HG02981 (cell line): ENCODE data around the gene CNPPD1.
A peak's percentile ranks its signal among the peaks of the same experiment; 100 is the strongest.
"Not testable (repeated sequence)": the region's sequence is repeated elsewhere in the genome, so short reads cannot be mapped to it uniquely, and the experiment has no call there.

ENCODE experiments used
- ATAC-seq: cut with Tn5 transposase; IDR thresholded peaks from one replicate; pipeline ENCODE4 v1.9.1; 2021; ENCODE audit warnings: mild to moderate bottlenecking, moderate library complexity; ENCODE audit not compliant: unreplicated experiment

The CNPPD1 gene

GRCh38 chr2:219209236-219210195, 32.8 kb upstream of the CNPPD1 start:
- no peak for ATAC-seq

- ATAC-seq = no peak
These were observed 31.4 kb upstream of the CNPPD1 start for GRCh38 chr2:219207884-219208740.

- ATAC-seq = no peak
These were observed 30.6 kb upstream of the CNPPD1 start for GRCh38 chr2:219207134-219207883.

- peak; percentile 98 for ATAC-seq
These were observed 29.8 kb upstream of the CNPPD1 start, which contains the start of gene ZFAND2B for GRCh38 chr2:219206328-219207133. Gene ZFAND2B, plus strand, starts transcription at chr2:219206782. Its CDS starts 206 bp downstream, at chr2:219206988.

- ATAC-seq = no peak
These were observed 29.2 kb upstream of the CNPPD1 start for GRCh38 chr2:219205981-219206327.

- ATAC-seq = no peak
These were observed 28.4 kb upstream of the CNPPD1 start for GRCh38 chr2:219205165-219205538.

GRCh38 chr2:219204425-219205164, 27.9 kb upstream of the CNPPD1 start:
- no peak for ATAC-seq

- ATAC-seq = not testable (repeated sequence)
These were observed 24.6 kb upstream of the CNPPD1 start for GRCh38 chr2:219201331-219201730.

- ATAC-seq = not testable (repeated sequence)
These were observed 24.0 kb upstream of the CNPPD1 start for GRCh38 chr2:219200502-219201326.

- no peak for ATAC-seq
These were observed 22.9 kb upstream of the CNPPD1 start for GRCh38 chr2:219199470-219200211.

GRCh38 chr2:219198974-219199373, 22.2 kb upstream of the CNPPD1 start:
- no peak for ATAC-seq

GRCh38 chr2:219197388-219197787, 20.7 kb upstream of the CNPPD1 start:
- no peak for ATAC-seq

GRCh38 chr2:219186754-219187456, 10.2 kb upstream of the CNPPD1 start:
- ATAC-seq = no peak

GRCh38 chr2:219184121-219184520, 7.4 kb upstream of the CNPPD1 start:
- ATAC-seq = no peak

- ATAC-seq = no peak
These were observed 6.5 kb upstream of the CNPPD1 start for GRCh38 chr2:219183151-219183772.

- ATAC-seq = no peak
These were observed 5.8 kb upstream of the CNPPD1 start for GRCh38 chr2:219182331-219183150.
